Measurements from ENCODE around the gene DYNLT1. TPM values are rescaled to one million over a fixed set of nuclear protein-coding genes. Genes with fewer than 3 reads are reported as not detected.
"Not testable (repeated sequence)": the region's sequence is repeated elsewhere in the genome, so short reads cannot be mapped to it uniquely, and the experiment has no call there.

Gene DYNLT1
- total and polyA plus RNA-seq, 7 experiments from 2014 or later, result 66.4 to 122 (median 81.6) TPM

GRCh38 chr6:158619922-158620801 lies 24.4 kb downstream of the DYNLT1 start:
- Mint-ChIP-seq H3K4me3 (no peak overlapping the region), H3K27ac (peak overlapping the region in 6 of 9 donors; percentile 41 to 78 (median 51)), H3K4me1 (peaks cover 0 to 19% (median 10%) of the 10 kb centered on the region in 7 donors), H3K27me3 (no peaks in the 10 kb centered on the region), H3K9me3 (peaks cover 0 to 2% (median 0%) of the 10 kb centered on the region in 11 donors), H3K36me3 (peaks cover 8 to 52% (median 31%) of the 10 kb centered on the region in 5 donors)
- CTCF ChIA-PET, result no interaction called here
- Histone ChIP-seq H3K4me1 (ENCODE audit: control insufficient read depth in 2 of 2, insufficient read depth in 2 of 2, low read length in 2 of 2) (no peaks in the 10 kb centered on the region), H3K27ac (ENCODE audit: low read depth, low read length) (peak overlapping the region; percentile 14), H3K9me3 (ENCODE audit: control insufficient read depth in 2 of 3, low read length in 3 of 3) (no peaks in the 10 kb centered on the region), H3K27me3 (ENCODE audit: control insufficient read depth in 2 of 2, insufficient read depth in 2 of 2, low read length in 2 of 2) (no peaks in the 10 kb centered on the region), H3K36me3 (ENCODE audit: control insufficient read depth in 2 of 3, insufficient read depth in 3 of 3, low read length in 3 of 3) (peaks cover 0 to 44% (median 6%) of the 10 kb centered on the region in 3 experiments), H3K4me3 (ENCODE audit: low read length) (no peak overlapping the region)
- POLR2A ChIA-PET, result no interaction called here
- intact Hi-C loops (cut with micrococcal nuclease), result no loop called here
- ATAC-seq, result no peak
- no peak for DNase-seq

- H3K4me3 ChIP-seq (ENCODE audit: low read length); H3K4me1 ChIP-seq (ENCODE audit: control insufficient read depth in 2 of 2, insufficient read depth in 2 of 2, low read length in 2 of 2); H3K27me3 ChIP-seq (ENCODE audit: control insufficient read depth in 2 of 2, insufficient read depth in 2 of 2, low read length in 2 of 2); intact Hi-C loops (cut with micrococcal nuclease); H3K27me3 Mint-ChIP-seq; POLR2A ChIA-PET; H3K27ac ChIP-seq (ENCODE audit: low read depth, low read length); H3K4me3 Mint-ChIP-seq; H3K9me3 ChIP-seq (ENCODE audit: control insufficient read depth in 2 of 3, low read length in 3 of 3); ATAC-seq; DNase-seq; H3K9me3 Mint-ChIP-seq: not testable (repeated sequence)
- H3K36me3 ChIP-seq (ENCODE audit: control insufficient read depth in 2 of 3, insufficient read depth in 3 of 3, low read length in 3 of 3), result peaks cover 0 to 31% (median 8%) of the 10 kb centered on the region in 3 experiments
- Mint-ChIP-seq H3K27ac (peak overlapping the region in 5 of 9 donors; percentile 11 to 75 (median 19)), H3K36me3 (peaks cover 11 to 64% (median 38%) of the 10 kb centered on the region in 5 donors), H3K4me1 (peaks cover 0 to 19% (median 10%) of the 10 kb centered on the region in 7 donors)
- CTCF ChIA-PET, result interaction anchor here (0.6 to 1.0 kb wide), 2 partner anchors 9 to 546 kb away, joined by 3 read pairs; no protein-coding TSS in a partner anchor
These were observed 26.3 kb downstream of the DYNLT1 start for GRCh38 chr6:158618289-158618688.

- H3K36me3 Mint-ChIP-seq, result peaks cover 11 to 81% (median 48%) of the 10 kb centered on the region in 5 donors
- H3K27ac ChIP-seq (ENCODE audit: low read depth, low read length); H3K4me3 Mint-ChIP-seq; intact Hi-C loops (cut with micrococcal nuclease); H3K4me3 ChIP-seq (ENCODE audit: low read length); POLR2A ChIA-PET; H3K9me3 Mint-ChIP-seq; DNase-seq; H3K27me3 Mint-ChIP-seq; ATAC-seq; H3K9me3 ChIP-seq (ENCODE audit: control insufficient read depth in 2 of 3, low read length in 3 of 3); CTCF ChIA-PET; H3K27me3 ChIP-seq (ENCODE audit: control insufficient read depth in 2 of 2, insufficient read depth in 2 of 2, low read length in 2 of 2); H3K4me1 ChIP-seq (ENCODE audit: control insufficient read depth in 2 of 2, insufficient read depth in 2 of 2, low read length in 2 of 2); H3K27ac Mint-ChIP-seq: not testable (repeated sequence)
- peaks cover 12 to 28% (median 27%) of the 10 kb centered on the region in 3 experiments for H3K36me3 ChIP-seq (ENCODE audit: control insufficient read depth in 2 of 3, insufficient read depth in 3 of 3, low read length in 3 of 3)
- H3K4me1 Mint-ChIP-seq, result peaks cover 0 to 24% (median 10%) of the 10 kb centered on the region in 7 donors
These were observed 29.9 kb downstream of the DYNLT1 start for GRCh38 chr6:158614606-158615005.

- Histone ChIP-seq H3K4me1 (ENCODE audit: control insufficient read depth in 2 of 2, insufficient read depth in 2 of 2, low read length in 2 of 2) (peaks cover 0 to 2% of the 10 kb centered on the region in 2 donors), H3K4me3 (ENCODE audit: low read length) (no peak overlapping the region), H3K36me3 (ENCODE audit: control insufficient read depth in 2 of 3, insufficient read depth in 3 of 3, low read length in 3 of 3) (peaks cover 14 to 57% (median 41%) of the 10 kb centered on the region in 3 experiments), H3K9me3 (ENCODE audit: control insufficient read depth in 2 of 3, low read length in 3 of 3) (no peaks in the 10 kb centered on the region), H3K27me3 (ENCODE audit: control insufficient read depth in 2 of 2, insufficient read depth in 2 of 2, low read length in 2 of 2) (no peaks in the 10 kb centered on the region), H3K27ac (ENCODE audit: low read depth, low read length) (no peak overlapping the region)
- Mint-ChIP-seq H3K4me3 (no peak overlapping the region), H3K9me3 (peaks cover 0 to 9% (median 0%) of the 10 kb centered on the region in 11 donors), H3K27ac (peak overlapping the region in 3 of 9 donors; percentile 12 to 21 (median 14)), H3K4me1 (peaks cover 0 to 8% (median 0%) of the 10 kb centered on the region in 7 donors), H3K36me3 (peaks cover 8 to 71% (median 40%) of the 10 kb centered on the region in 5 donors), H3K27me3 (no peaks in the 10 kb centered on the region)
- CTCF ChIA-PET, result no interaction called here
- POLR2A ChIA-PET, result no interaction called here
- intact Hi-C loops (cut with micrococcal nuclease), result no loop called here
- ATAC-seq (no peak), DNase-seq (no peak)
These were observed 32.8 kb downstream of the DYNLT1 start for GRCh38 chr6:158611541-158612370.

GRCh38 chr6:158611039-158611438 lies 33.5 kb downstream of the DYNLT1 start:
- POLR2A ChIA-PET, result no interaction called here
- Histone ChIP-seq H3K36me3 (ENCODE audit: control insufficient read depth in 2 of 3, insufficient read depth in 3 of 3, low read length in 3 of 3) (peaks cover 14 to 64% (median 41%) of the 10 kb centered on the region in 3 experiments), H3K9me3 (ENCODE audit: control insufficient read depth in 2 of 3, low read length in 3 of 3) (no peaks in the 10 kb centered on the region), H3K4me1 (ENCODE audit: control insufficient read depth in 2 of 2, insufficient read depth in 2 of 2, low read length in 2 of 2) (peaks cover 0 to 2% of the 10 kb centered on the region in 2 donors), H3K27ac (ENCODE audit: low read depth, low read length) (no peak overlapping the region), H3K27me3 (ENCODE audit: control insufficient read depth in 2 of 2, insufficient read depth in 2 of 2, low read length in 2 of 2) (no peaks in the 10 kb centered on the region), H3K4me3 (ENCODE audit: low read length) (no peak overlapping the region)
- Mint-ChIP-seq H3K27ac (no peak overlapping the region), H3K36me3 (peaks cover 8 to 66% (median 33%) of the 10 kb centered on the region in 5 donors), H3K4me3 (no peak overlapping the region), H3K4me1 (peaks cover 0 to 8% (median 0%) of the 10 kb centered on the region in 7 donors), H3K27me3 (no peaks in the 10 kb centered on the region), H3K9me3 (peaks cover 0 to 9% (median 0%) of the 10 kb centered on the region in 11 donors)
- no peak for ATAC-seq
- intact Hi-C loops (cut with micrococcal nuclease), result no loop called here
- CTCF ChIA-PET, result no interaction called here
- no peak for DNase-seq

- ATAC-seq, result no peak
- ChIA-PET POLR2A (no interaction called here), CTCF (no interaction called here)
- no peak for DNase-seq
- no peaks in the 10 kb centered on the region for H3K27me3 Mint-ChIP-seq
- H3K9me3 Mint-ChIP-seq, result peaks cover 0 to 9% (median 0%) of the 10 kb centered on the region in 11 donors
- Histone ChIP-seq H3K4me3 (ENCODE audit: low read length) (no peak overlapping the region), H3K36me3 (ENCODE audit: control insufficient read depth in 2 of 3, insufficient read depth in 3 of 3, low read length in 3 of 3) (peaks cover 14 to 69% (median 41%) of the 10 kb centered on the region in 3 experiments), H3K4me1 (ENCODE audit: control insufficient read depth in 2 of 2, insufficient read depth in 2 of 2, low read length in 2 of 2) (peaks cover 0 to 2% of the 10 kb centered on the region in 2 donors), H3K27me3 (ENCODE audit: control insufficient read depth in 2 of 2, insufficient read depth in 2 of 2, low read length in 2 of 2) (no peaks in the 10 kb centered on the region), H3K27ac (ENCODE audit: low read depth, low read length) (no peak overlapping the region), H3K9me3 (ENCODE audit: control insufficient read depth in 2 of 3, low read length in 3 of 3) (no peaks in the 10 kb centered on the region)
- no peak overlapping the region for H3K4me3 Mint-ChIP-seq
- peaks cover 0 to 8% (median under 1%) of the 10 kb centered on the region in 7 donors for H3K4me1 Mint-ChIP-seq
- intact Hi-C loops (cut with micrococcal nuclease), result no loop called here
- no peak overlapping the region for H3K27ac Mint-ChIP-seq
- peaks cover 13 to 68% (median 31%) of the 10 kb centered on the region in 5 donors for H3K36me3 Mint-ChIP-seq
These were observed 34.1 kb downstream of the DYNLT1 start for GRCh38 chr6:158610319-158610968.

Data from naive thymus-derived CD4-positive, alpha-beta T cell (primary cell).